HEK293 (cell line): ENCODE data around the gene MOCS3.

Experiments
- CTCF ChIA-PET: fragments of 350-600 bp; formaldehyde crosslinking; extraction: SDS; loops from one replicate; lab custom pipeline; 2021; ENCODE audit warnings: antibody characterized with exemption; lab: Yijun Ruan, JAX
- POLR2A ChIA-PET: fragments of 300-600 bp; formaldehyde crosslinking; extraction: SDS; loops from one replicate; lab custom pipeline; 2020; ENCODE audit warnings: antibody characterized with exemption, inconsistent platforms; lab: Yijun Ruan, JAX
- H3K27ac ChIP-seq: fragments of 200-500 bp; sonication (Bioruptor generic); 2 replicates; pipeline ENCODE4 v1.5.1; 2014; ENCODE audit warnings: low read depth, low read length, control low read depth, inconsistent platforms; ENCODE audit errors: extremely low read depth
- H3K36me3 ChIP-seq, 2 experiments: fragments of 200-500 bp in 1 of 2; sonication (Bioruptor generic) in 1 of 2; 1 replicate in 1 of 2; 2 replicates in 1 of 2; pipeline ENCODE4 v1.5.1; 2014 to 2017; ENCODE audit warnings: inconsistent platforms in 2 of 2, low read length in 2 of 2; ENCODE audit not compliant: control insufficient read depth in 2 of 2, insufficient read depth in 1 of 2
- H3K4me1 ChIP-seq: fragments of 200-500 bp; sonication (Bioruptor generic); 2 replicates; pipeline ENCODE4 v1.5.1; 2014; ENCODE audit warnings: mild to moderate bottlenecking, low read length, inconsistent platforms; ENCODE audit not compliant: control insufficient read depth, insufficient read depth
- H3K4me3 ChIP-seq: 2 replicates; pipeline ENCODE4 v1.5.1; 2011; ENCODE audit warnings: low read depth, mild to moderate bottlenecking, control low read depth, low read length, moderate library complexity
- H3K9me3 ChIP-seq: fragments of 200-500 bp; sonication (Bioruptor generic); 2 replicates; pipeline ENCODE4 v1.5.1; 2014; ENCODE audit warnings: low read depth, low read length, inconsistent platforms; ENCODE audit not compliant: control insufficient read depth, insufficient read depth
- CTCF ChIP-seq: fragments of 450-650 bp; formaldehyde crosslinking; IDR thresholded peaks from 2 replicates; pipeline ENCODE4 v1.5.1; 2016; ENCODE audit warnings: missing biosample characterization, missing genetic modification characterization
- HOXD13 ChIP-seq: sonication (generic); formaldehyde crosslinking; IDR thresholded peaks from 2 replicates; pipeline ENCODE4 v1.8.0; 2022; ENCODE audit warnings: missing genetic modification reagents, borderline replicate concordance
- INSM2 ChIP-seq: fragments of 450-650 bp; formaldehyde crosslinking; IDR thresholded peaks from 2 replicates; pipeline ENCODE4 v1.5.1; 2016; ENCODE audit warnings: missing biosample characterization, missing genetic modification characterization
- MZF1 ChIP-seq: fragments of 450-650 bp; formaldehyde crosslinking; IDR thresholded peaks from 2 replicates; pipeline ENCODE4 v1.5.1; 2017; ENCODE audit warnings: missing biosample characterization, missing genetic modification characterization, borderline replicate concordance
- OVOL3 ChIP-seq: fragments of 450-650 bp; formaldehyde crosslinking; IDR thresholded peaks from 2 replicates; pipeline ENCODE4 v1.5.1; 2016; ENCODE audit warnings: missing biosample characterization, missing genetic modification characterization
- PRDM2 ChIP-seq: fragments of 450-650 bp; formaldehyde crosslinking; IDR thresholded peaks from 2 replicates; pipeline ENCODE4 v1.5.1; 2016; ENCODE audit warnings: missing biosample characterization, missing genetic modification characterization, borderline replicate concordance
- SP7 ChIP-seq: fragments of 450-650 bp; formaldehyde crosslinking; IDR thresholded peaks from 2 replicates; pipeline ENCODE4 v1.5.1; 2016; ENCODE audit warnings: missing biosample characterization, missing genetic modification characterization
- TCF7L2 ChIP-seq: IDR thresholded peaks from 2 replicates; pipeline ENCODE4 v1.6.1; 2011; ENCODE audit warnings: low read depth, mild to moderate bottlenecking, inconsistent platforms, low read length, moderate library complexity, borderline replicate concordance
- ZBTB17 ChIP-seq: fragments of 450-650 bp; formaldehyde crosslinking; IDR thresholded peaks from 2 replicates; pipeline ENCODE4 v1.5.1; 2016; ENCODE audit warnings: missing biosample characterization, missing genetic modification characterization
- ZNF140 ChIP-seq: fragments of 450-650 bp; formaldehyde crosslinking; IDR thresholded peaks from 2 replicates; pipeline ENCODE4 v1.5.1; 2016; ENCODE audit warnings: missing biosample characterization, missing genetic modification characterization
- ZNF174 ChIP-seq: fragments of 450-650 bp; formaldehyde crosslinking; IDR thresholded peaks from 2 replicates; pipeline ENCODE4 v1.5.0; 2017; ENCODE audit warnings: missing biosample characterization, mild to moderate bottlenecking, missing genetic modification characterization
- ZNF18 ChIP-seq: fragments of 450-650 bp; formaldehyde crosslinking; IDR thresholded peaks from 2 replicates; pipeline ENCODE4 v1.5.1; 2016; ENCODE audit warnings: missing biosample characterization, missing genetic modification characterization
- ZNF184 ChIP-seq: fragments of 450-650 bp; IDR thresholded peaks from 2 replicates; pipeline ENCODE4 v1.5.1; 2018; ENCODE audit warnings: missing biosample characterization, mild to moderate bottlenecking, missing genetic modification characterization
- ZNF214 ChIP-seq: fragments of 450-650 bp; formaldehyde crosslinking; IDR thresholded peaks from 2 replicates; pipeline ENCODE4 v1.5.1; 2017; ENCODE audit warnings: missing biosample characterization, mild to moderate bottlenecking, missing genetic modification characterization, borderline replicate concordance
- ZNF266 ChIP-seq: fragments of 450-650 bp; formaldehyde crosslinking; IDR thresholded peaks from 2 replicates; pipeline ENCODE4 v1.5.1; 2016; ENCODE audit warnings: missing biosample characterization, missing genetic modification characterization, low read depth
- ZNF335 ChIP-seq: fragments of 450-650 bp; formaldehyde crosslinking; conservative IDR thresholded peaks from 2 replicates; pipeline ENCODE4 v1.5.1; 2016; ENCODE audit warnings: missing biosample characterization, missing genetic modification characterization
- ZNF404 ChIP-seq: fragments of 450-650 bp; formaldehyde crosslinking; IDR thresholded peaks from 2 replicates; pipeline ENCODE4 v1.5.1; 2017; ENCODE audit warnings: missing biosample characterization, missing genetic modification characterization
- ZNF621 ChIP-seq: fragments of 450-650 bp; formaldehyde crosslinking; IDR thresholded peaks from 2 replicates; pipeline ENCODE4 v1.5.1; 2017; ENCODE audit warnings: missing biosample characterization, missing genetic modification characterization
- ZNF654 ChIP-seq: fragments of 450-650 bp; formaldehyde crosslinking; IDR thresholded peaks from 2 replicates; pipeline ENCODE4 v1.5.1; 2016; ENCODE audit warnings: low read depth, missing biosample characterization, missing genetic modification characterization
- ZNF701 ChIP-seq: fragments of 450-650 bp; formaldehyde crosslinking; IDR thresholded peaks from 2 replicates; pipeline ENCODE4 v1.5.1; 2016; ENCODE audit warnings: missing biosample characterization, missing genetic modification characterization
- ZNF768 ChIP-seq: fragments of 450-650 bp; formaldehyde crosslinking; IDR thresholded peaks from 2 replicates; pipeline ENCODE4 v1.5.1; 2018; ENCODE audit warnings: missing biosample characterization, mild to moderate bottlenecking, missing genetic modification characterization
- ZNF777 ChIP-seq: fragments of 450-650 bp; formaldehyde crosslinking; IDR thresholded peaks from 2 replicates; pipeline ENCODE4 v1.5.1; 2017; ENCODE audit warnings: missing biosample characterization, missing genetic modification characterization, borderline replicate concordance
- ZSCAN23 ChIP-seq: fragments of 450-650 bp; formaldehyde crosslinking; IDR thresholded peaks from 2 replicates; pipeline ENCODE4 v1.5.1; 2016; ENCODE audit warnings: missing biosample characterization, missing genetic modification characterization

The MOCS3 gene

GRCh38 chr20:50983321-50983720 is 24.7 kb downstream of the MOCS3 start (continued):
- no peak for TF ChIP-seq ZNF777
- TF ChIP-seq ZNF18 (tag by site-specific recombination), result no peak
- no peak for TF ChIP-seq ZNF184
- no peak for TF ChIP-seq ZNF768

GRCh38 chr20:50987493-50988210 is 29.0 kb downstream of the MOCS3 start:
- no peak overlapping the region for H3K27ac ChIP-seq
- H3K9me3 ChIP-seq, result no peaks in the 10 kb centered on the region
- CTCF ChIA-PET, result interaction anchor here (0.5 to 10.1 kb wide), 64 partner anchors 9 to 1601 kb away, joined by 3 to 243 read pairs (median 4); partner anchors contain the start of gene BCAS4
- no peaks in the 10 kb centered on the region for H3K4me1 ChIP-seq
- no peak overlapping the region for H3K4me3 ChIP-seq
- POLR2A ChIA-PET, result interaction anchor here (0.8 to 1.0 kb wide), 4 partner anchors 9 to 302 kb away, joined by 3 to 8 read pairs (median 6); partner anchors contain the start of genes DPM1 and MOCS3
- TF ChIP-seq INSM2 (tag by site-specific recombination), result peak; percentile 58; the same call in 1 of the 2 replicates
- TF ChIP-seq ZBTB17 (tag by site-specific recombination), result peak; percentile 84
- peak; percentile 80 for TF ChIP-seq CTCF (tag by site-specific recombination)
- TF ChIP-seq OVOL3 (tag by site-specific recombination), result no peak
- TF ChIP-seq SP7 (tag by site-specific recombination), result 0 out of 2 replicates have a peak, but pooled peaks have one; percentile 23
- peak; percentile 87 for TF ChIP-seq ZNF335
- TF ChIP-seq ZNF654, result peak; percentile 98
- no peak for TF ChIP-seq MZF1 (tag by site-specific recombination)
- no peak for TF ChIP-seq ZNF214
- no peaks in the 10 kb centered on the region for H3K36me3 ChIP-seq

GRCh38 chr20:50991076-50991475 is 32.5 kb downstream of the MOCS3 start:
- POLR2A ChIA-PET, result no interaction called here
- TF ChIP-seq TCF7L2, result no peak
- TF ChIP-seq ZNF140 (tag by site-specific recombination), result no peak
- TF ChIP-seq ZSCAN23, result no peak
- no peak for TF ChIP-seq ZNF404 (tag by site-specific recombination)
- no peak for TF ChIP-seq PRDM2 (tag by site-specific recombination)
- no peak for TF ChIP-seq ZNF266 (tag by site-specific recombination)
- no peak for TF ChIP-seq HOXD13 (CRISPR knock-in tag)
- TF ChIP-seq ZNF621 (tag by site-specific recombination), result no peak
- no peak for TF ChIP-seq ZNF174
- TF ChIP-seq ZNF701, result no peak
- no peaks in the 10 kb centered on the region for H3K36me3 ChIP-seq
- H3K4me3 ChIP-seq, result no peak overlapping the region
- CTCF ChIA-PET, result interaction anchor here (0.6 to 10.1 kb wide), 9 partner anchors 8 to 376 kb away, joined by 3 to 243 read pairs (median 4); partner anchors contain the start of gene BCAS4
- H3K27ac ChIP-seq, result no peak overlapping the region
- H3K4me1 ChIP-seq, result no peaks in the 10 kb centered on the region
- H3K9me3 ChIP-seq, result no peaks in the 10 kb centered on the region
